Stimulated activated CD4-positive, alpha-beta T cell treated with anti-CD3 and anti-CD28 coated beads, Interleukin-12 subunit alpha, Interleukin-12 subunit beta, amount 100 ng/mL, for 24 hours (primary cell): ENCODE results near the gene COBL.

ENCODE experiments used
- DNase-seq, 2 experiments: peaks; one replicate each; pipeline ENCODE4 v3.0.0-alpha.2; 2020; ENCODE audit warnings: low read depth in 2 of 2

The COBL gene

GRCh38 chr7:51274955-51275354 is 41.7 kb downstream of the COBL start:
- DNase-seq: no peak

- no peak for DNase-seq
These were observed 42.6 kb downstream of the COBL start for GRCh38 chr7:51274001-51274400.

- DNase-seq: no peak
These were observed 43.2 kb downstream of the COBL start for GRCh38 chr7:51273360-51273759.

GRCh38 chr7:51270965-51271364 is 45.6 kb downstream of the COBL start:
- no peak for DNase-seq

GRCh38 chr7:51269911-51270310 is 46.7 kb downstream of the COBL start:
- no peak for DNase-seq

GRCh38 chr7:51269321-51269720 is 47.3 kb downstream of the COBL start:
- DNase-seq: no peak

GRCh38 chr7:51268859-51269258 is 47.8 kb downstream of the COBL start:
- DNase-seq: no peak

GRCh38 chr7:51267169-51267568 is 49.4 kb downstream of the COBL start:
- no peak for DNase-seq

- DNase-seq: no peak
These were observed 51.3 kb downstream of the COBL start for GRCh38 chr7:51265066-51265907.

- DNase-seq: no peak
These were observed 52.8 kb downstream of the COBL start for GRCh38 chr7:51263631-51264484.

- DNase-seq: no peak
These were observed 53.6 kb downstream of the COBL start for GRCh38 chr7:51262796-51263531.

- no peak for DNase-seq
These were observed 54.4 kb downstream of the COBL start for GRCh38 chr7:51261950-51262795.

GRCh38 chr7:51261117-51261835 is 55.3 kb downstream of the COBL start:
- DNase-seq: no peak

- no peak for DNase-seq
These were observed 56.1 kb downstream of the COBL start for GRCh38 chr7:51260516-51260915.

- DNase-seq: no peak
These were observed 56.8 kb downstream of the COBL start for GRCh38 chr7:51259766-51260165.

- DNase-seq: no peak
These were observed 59.7 kb downstream of the COBL start for GRCh38 chr7:51256916-51257315.

GRCh38 chr7:51256209-51256781 is 60.3 kb downstream of the COBL start:
- DNase-seq: no peak

GRCh38 chr7:51255536-51256208 is 60.9 kb downstream of the COBL start:
- DNase-seq: no peak

- DNase-seq: no peak
These were observed 61.6 kb downstream of the COBL start for GRCh38 chr7:51255036-51255435.

GRCh38 chr7:51253157-51253556 is 63.5 kb downstream of the COBL start:
- DNase-seq: no peak
